K562 (cell line): ENCODE data around the gene KCNJ5. TPM values are rescaled to one million over a fixed set of nuclear protein-coding genes. Genes with fewer than 3 reads are reported as not detected.

Experiments used
- ATAC-seq: fragments of 200-7000 bp; cut with Tn5 transposase; 3 replicates; pipeline ENCODE4 v1.9.1; 2020; ENCODE audit warnings: moderate library complexity
- BruUV-seq: library from RNA; stranded (reverse); fragments of 400-500 nt; replicated peaks from 2 replicates; lab custom pipeline; 2021; lab: Mats Ljungman, UMichigan
- CTCF ChIA-PET: fragments of 300-600 bp; formaldehyde crosslinking; extraction: SDS; loops from one replicate; lab custom pipeline; 2021; ENCODE audit warnings: low intra/inter-chr PET ratio; lab: Yijun Ruan, JAX
- POLR2A ChIA-PET: fragments of 300-600, 350-650 bp; sonication (Branson Sonifier 250); formaldehyde crosslinking; extraction: SDS; loops from one replicate; lab custom pipeline; 2021; ENCODE audit warnings: antibody characterized with exemption, inconsistent platforms; lab: Yijun Ruan, JAX
- DNase-seq, 4 experiments: peaks; one replicate each; pipeline versions ENCODE4 v3.0.0 to v3.0.0-alpha.2; 2011 to 2018; ENCODE audit warnings: low spot score in 3 of 4, mixed read lengths in 3 of 4; ENCODE audit errors: extremely low read depth in 1 of 4
- FAIRE-seq: peaks from 2 replicates; lab custom pipeline; 2011; peaks lifted over from hg19 to GRCh38; lab: Jason Lieb, UNC
- H2AFZ ChIP-seq: 2 replicates; pipeline ENCODE4 v1.6.0; 2011; ENCODE audit warnings: low read depth, low read length, control low read depth, inconsistent platforms
- H3K27ac ChIP-seq: fragments of 200-600 bp; 3 replicates; pipeline ENCODE4 v1.8.0; 2011; ENCODE audit warnings: low read depth, mild to moderate bottlenecking, control low read depth, inconsistent platforms, low read length, moderate library complexity, mixed read lengths; ENCODE audit errors: extremely low read depth
- H3K27me3 ChIP-seq, 2 experiments: fragments of 300-600 bp in 1 of 2; 2 replicates in 1 of 2; 3 replicates in 1 of 2; pipeline versions ENCODE4 v1.6.0 to v1.8.0; 2011; ENCODE audit warnings: inconsistent platforms in 2 of 2, low read length in 2 of 2, mild to moderate bottlenecking in 1 of 2, mixed read lengths in 1 of 2, moderate library complexity in 1 of 2; ENCODE audit not compliant: control insufficient read depth in 2 of 2, insufficient read depth in 2 of 2
- H3K36me3 ChIP-seq: fragments of 300-600 bp; 3 replicates; pipeline ENCODE4 v1.8.0; 2011; ENCODE audit warnings: mild to moderate bottlenecking, low read length, inconsistent platforms; ENCODE audit not compliant: control insufficient read depth, insufficient read depth
- H3K4me1 ChIP-seq, 2 experiments: fragments of 200-600 bp in 1 of 2; replicated peaks in 1 of 2; 2 replicates in 1 of 2; 3 replicates in 1 of 2; pipeline versions ENCODE4 v1.5.1 to v1.8.0; 2011; ENCODE audit warnings: inconsistent platforms in 2 of 2, low read length in 2 of 2, mild to moderate bottlenecking in 1 of 2, mixed read lengths in 1 of 2, moderate library complexity in 1 of 2; ENCODE audit not compliant: control insufficient read depth in 2 of 2, insufficient read depth in 2 of 2
- H3K4me2 ChIP-seq: 2 replicates; pipeline ENCODE4 v1.6.1; 2011; ENCODE audit warnings: low read length, control low read depth, inconsistent platforms, mixed read lengths; ENCODE audit not compliant: insufficient read depth
- H3K4me3 ChIP-seq: fragments of 200-600 bp; sonication (generic), shearing (Covaris generic); 2 replicates; pipeline ENCODE4 v1.5.1; 2016; ENCODE audit warnings: control low read depth, inconsistent platforms
- H3K79me2 ChIP-seq: fragments of 200-600 bp; 3 replicates; pipeline ENCODE4 v1.8.0; 2011; ENCODE audit warnings: low read length, inconsistent platforms; ENCODE audit not compliant: control insufficient read depth, insufficient read depth
- H3K9ac ChIP-seq, 2 experiments: 2 replicates each; pipeline versions ENCODE4 v1.6.0 to v1.6.1; 2011; ENCODE audit warnings: low read depth in 2 of 2, low read length in 2 of 2, control low read depth in 1 of 2, inconsistent platforms in 1 of 2, mild to moderate bottlenecking in 1 of 2, mixed read lengths in 1 of 2; ENCODE audit not compliant: insufficient read depth in 1 of 2
- H3K9me1 ChIP-seq: one replicate; pipeline ENCODE4 v1.6.0; 2011; ENCODE audit warnings: inconsistent platforms, mild to moderate bottlenecking, low read length, moderate library complexity; ENCODE audit not compliant: control insufficient read depth, insufficient read depth
- H3K9me3 ChIP-seq: replicated peaks from 2 replicates; pipeline ENCODE4 v1.5.1; 2011; ENCODE audit warnings: low read depth, low read length, inconsistent platforms; ENCODE audit not compliant: control insufficient read depth, insufficient read depth
- H4K20me1 ChIP-seq: replicated peaks from 2 replicates; pipeline ENCODE4 v1.6.1; 2011; ENCODE audit warnings: low read length, inconsistent platforms, mixed read lengths; ENCODE audit not compliant: control insufficient read depth, insufficient read depth
- BMI1 ChIP-seq: fragments of 150-350 bp; IDR thresholded peaks from 2 replicates; pipeline ENCODE4 v1.6.1; 2014; ENCODE audit warnings: low read length
- E2F3 ChIP-seq: fragments of 250-450 bp; sonication (Bioruptor Pico); IDR thresholded peaks from 2 replicates; pipeline ENCODE4 v1.4.0; 2020; ENCODE audit warnings: mild to moderate bottlenecking
- EP300 ChIP-seq: IDR thresholded peaks from 2 replicates; pipeline ENCODE4 v1.6.1; 2012; ENCODE audit warnings: low read length, improper control_type of control experiment
- KAT8 ChIP-seq: fragments of 450-650 bp; IDR thresholded peaks from 2 replicates; pipeline ENCODE4 v1.6.1; 2016; ENCODE audit warnings: low read depth, mild to moderate bottlenecking
- MTA2 ChIP-seq: fragments of 450-650 bp; IDR thresholded peaks from 2 replicates; pipeline ENCODE4 v1.6.1; 2016; ENCODE audit warnings: low read depth
- NONO ChIP-seq, 2 experiments: fragments of 200-400 bp in 1 of 2; fragments of 450-650 bp in 1 of 2; formaldehyde crosslinking in 1 of 2; IDR thresholded peaks; 2 replicates each; pipeline ENCODE4 v1.6.1; 2017; ENCODE audit warnings: low read depth in 2 of 2, mild to moderate bottlenecking in 2 of 2, moderate library complexity in 2 of 2, low read length in 1 of 2
- NR1H2 ChIP-seq: sonication (generic); formaldehyde crosslinking; IDR thresholded peaks from 2 replicates; pipeline ENCODE4 v1.4.0; 2020; ENCODE audit warnings: mild to moderate bottlenecking, missing genetic modification reagents
- PML ChIP-seq: IDR thresholded peaks from 2 replicates; pipeline ENCODE4 v1.6.1; 2012; ENCODE audit warnings: low read length, inconsistent platforms
- SIRT6 ChIP-seq: IDR thresholded peaks from one replicate; pipeline ENCODE4 v1.6.1; 2012; ENCODE audit warnings: low read depth, mild to moderate bottlenecking, control low read depth, inconsistent platforms, low read length, moderate library complexity
- ZNF224 ChIP-seq: sonication (generic); formaldehyde crosslinking; IDR thresholded peaks from 2 replicates; pipeline ENCODE4 v1.8.0; 2022; ENCODE audit warnings: mild to moderate bottlenecking, missing genetic modification reagents
- ZNF507 ChIP-seq: conservative IDR thresholded peaks from 2 replicates; pipeline ENCODE4 v1.6.1; 2017; ENCODE audit warnings: missing genetic modification characterization, missing compliant biosample characterization
- WGBS: fragments of 100-300 bp; shearing (Covaris generic); methylation state at CpG from one replicate; pipeline ENCODE4 v1.1.6; 2016; ENCODE audit warnings: low coverage, mixed read lengths; ENCODE audit not compliant: insufficient coverage; ENCODE audit errors: missing lambda C conversion rate; 5-methylcytosine and 5-hydroxymethylcytosine counted together
- in situ Hi-C: fragments of 300-500 bp; cut with MboI; formaldehyde crosslinking; loops from 4 replicates; pipeline ENCODE4 v1.15.0; 2018; ENCODE audit warnings: inconsistent platforms, mixed read lengths
- intact Hi-C: fragments of 100-400 bp; cut with micrococcal nuclease; formaldehyde crosslinking; loops from 2 replicates; pipeline ENCODE4 v1.14.2; 2022
- polyA plus RNA-seq, 8 experiments: library from polyadenylated mRNA; depleted of rRNA in 4 of 8; stranded (reverse) in 5 of 8; unstranded in 3 of 8; fragments of >200 nt; fragmentation: Nextera tagmentation in 2 of 8; fragmentation: Illumina TruSeq in 1 of 8; extraction: Ambion mirVana in 2 of 8; extraction: Trizol in 1 of 8; gene quantifications; 2 replicates each; pipeline versions ENCODE4 v1.2.1 to v1.2.3, GENCODE V29; 2011 to 2014; ENCODE audit warnings: inconsistent platforms in 1 of 8, missing spikeins in 1 of 8
- total RNA-seq, 7 experiments: library from RNA; depleted of rRNA in 6 of 7; stranded (reverse); fragments of >200 nt in 6 of 7; fragmentation: Illumina TruSeq in 2 of 7; extraction: Trizol in 2 of 7; gene quantifications; 2 replicates each; pipeline versions ENCODE4 v1.2.1 to v1.2.3, GENCODE V29; 2011 to 2021; ENCODE audit warnings: low replicate concordance in 1 of 7
- TF ChIP-seq, protein P1 (sequence below): sonication (generic); formaldehyde crosslinking; IDR thresholded peaks from 2 replicates; pipeline ENCODE4 v1.9.0; 2022; ENCODE audit warnings: mild to moderate bottlenecking, missing genetic modification reagents
- TF ChIP-seq, protein P2 (sequence below), 2 experiments: fragments of 450-650 bp; IDR thresholded peaks; 2 replicates each; pipeline ENCODE4 v1.6.1; 2018; ENCODE audit warnings: mild to moderate bottlenecking in 2 of 2, low read depth in 1 of 2; ENCODE audit not compliant: partially characterized antibody in 2 of 2

The KCNJ5 gene
- total and polyA plus RNA-seq, 9 of the 15 experiments (the other 6 are each of a cell fraction or from before 2014, with no cell fraction given), result 0.04 TPM; not detected in 8

DNA sequence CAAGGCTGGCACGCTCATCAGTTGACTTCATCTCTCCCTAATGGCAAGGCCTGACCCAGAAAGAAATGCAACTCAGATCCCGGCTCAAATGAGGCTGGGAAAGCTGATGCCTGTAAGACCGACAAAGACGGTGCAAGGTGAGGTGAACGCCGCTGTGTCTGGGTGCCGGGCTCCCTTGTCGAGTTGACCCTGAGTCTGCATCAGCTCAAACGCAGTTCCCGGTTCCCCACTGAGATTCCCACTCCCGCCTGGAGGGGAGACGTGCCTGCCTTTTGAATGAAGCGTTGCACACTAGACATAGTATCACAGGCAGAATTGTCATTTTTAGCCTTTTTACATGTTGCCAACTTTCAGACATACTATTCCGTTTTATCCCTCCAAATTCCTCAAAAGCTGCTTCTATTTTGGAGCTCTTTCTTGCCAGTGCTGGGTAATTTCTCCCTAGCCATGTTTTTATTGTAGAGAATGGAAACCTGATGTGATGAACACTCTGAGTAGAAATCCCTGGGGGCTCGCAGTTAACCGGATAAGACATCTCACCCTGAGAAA is 52.3 kb downstream of the KCNJ5 start:
- under 1% methylated on average over 16 of the region's 16 CpGs for WGBS
- Histone ChIP-seq H3K4me2 (no peak overlapping the region), H3K4me1 (no peaks in the 10 kb centered on the region), H3K36me3 (no peaks in the 10 kb centered on the region), H3K4me3 (no peak overlapping the region), H2AFZ (no peak overlapping the region), H3K79me2 (no peaks in the 10 kb centered on the region), H3K9me1 (no peaks in the 10 kb centered on the region), H3K9me3 (no peaks in the 10 kb centered on the region), H3K27ac (no peak overlapping the region), H3K9ac (no peak overlapping the region), H3K27me3 (peaks cover 4 to 37% of the 10 kb centered on the region in 2 experiments; a peak in 3 of 5 replicates), H4K20me1 (no peaks in the 10 kb centered on the region)
- no peak for TF ChIP-seq NR1H2
- no TSS peak for BruUV-seq
- DNase-seq (no peak), FAIRE-seq (no peak), ATAC-seq (no peak)
- intact Hi-C loops (no loop called here), in situ Hi-C loops (no loop called here)
- ChIA-PET POLR2A (interaction anchor here (0.8 kb wide), 1 partner anchor 25 kb away, joined by 3 read pairs; no protein-coding TSS in a partner anchor), CTCF (no interaction called here)

DNA sequence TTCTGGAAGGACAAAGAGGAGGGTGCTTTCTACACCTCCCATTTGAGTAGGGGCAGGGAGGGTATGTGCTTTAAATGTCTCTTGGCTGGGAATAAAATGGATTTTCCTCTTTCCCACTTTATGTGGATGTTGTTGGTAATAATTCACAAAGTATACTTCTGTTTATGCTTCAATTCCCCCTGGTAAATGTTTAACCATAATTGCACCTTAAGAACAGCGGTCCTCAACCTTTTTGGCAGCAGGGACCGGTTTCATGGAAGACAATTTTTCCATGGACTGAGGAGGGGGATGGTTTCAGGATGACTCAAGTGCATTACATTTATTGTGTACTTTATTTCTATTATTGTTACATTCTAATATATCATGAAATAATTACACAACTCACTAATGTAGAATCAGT is 55.5 kb downstream of the KCNJ5 start:
- H3K4me1 ChIP-seq, result no peaks in the 10 kb centered on the region
- FAIRE-seq, result no peak

More for the DNA sequence above, 55.5 kb downstream of the KCNJ5 start:
- H3K36me3 ChIP-seq, result no peaks in the 10 kb centered on the region
- H4K20me1 ChIP-seq, result no peaks in the 10 kb centered on the region
- in situ Hi-C loops, result no loop called here
- no peak overlapping the region for H3K27ac ChIP-seq
- ATAC-seq (no peak), DNase-seq (no peak)
- H3K9me3 ChIP-seq, result no peaks in the 10 kb centered on the region
- BruUV-seq, result no TSS peak
- H3K27me3 ChIP-seq, result peaks cover 4 to 19% of the 10 kb centered on the region in 2 experiments; a peak in 3 of 5 replicates
- POLR2A ChIA-PET, result interaction anchor here (0.6 kb wide), 1 partner anchor 33 kb away, joined by 3 read pairs; no protein-coding TSS in a partner anchor
- H3K4me3 ChIP-seq, result no peak overlapping the region
- no peak overlapping the region for H3K4me2 ChIP-seq
- TF ChIP-seq ZNF224 (no peak), EP300 (no peak), ZNF507 (tag) (no peak), PML (no peak), BMI1 (no peak), SIRT6 (no peak), E2F3 (CRISPR knock-in tag) (no peak), KAT8 (no peak), NONO (IDR thresholded peaks at IDR 0.05; ENCODE audit: low read depth in 2 of 2, low read length in 1 of 2) (no peak), MTA2 (no peak)
- TF ChIP-seq, protein P1, sequence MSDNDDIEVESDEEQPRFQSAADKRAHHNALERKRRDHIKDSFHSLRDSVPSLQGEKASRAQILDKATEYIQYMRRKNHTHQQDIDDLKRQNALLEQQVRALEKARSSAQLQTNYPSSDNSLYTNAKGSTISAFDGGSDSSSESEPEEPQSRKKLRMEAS (CRISPR knock-in tag), result no peak
- TF ChIP-seq, protein P2, sequence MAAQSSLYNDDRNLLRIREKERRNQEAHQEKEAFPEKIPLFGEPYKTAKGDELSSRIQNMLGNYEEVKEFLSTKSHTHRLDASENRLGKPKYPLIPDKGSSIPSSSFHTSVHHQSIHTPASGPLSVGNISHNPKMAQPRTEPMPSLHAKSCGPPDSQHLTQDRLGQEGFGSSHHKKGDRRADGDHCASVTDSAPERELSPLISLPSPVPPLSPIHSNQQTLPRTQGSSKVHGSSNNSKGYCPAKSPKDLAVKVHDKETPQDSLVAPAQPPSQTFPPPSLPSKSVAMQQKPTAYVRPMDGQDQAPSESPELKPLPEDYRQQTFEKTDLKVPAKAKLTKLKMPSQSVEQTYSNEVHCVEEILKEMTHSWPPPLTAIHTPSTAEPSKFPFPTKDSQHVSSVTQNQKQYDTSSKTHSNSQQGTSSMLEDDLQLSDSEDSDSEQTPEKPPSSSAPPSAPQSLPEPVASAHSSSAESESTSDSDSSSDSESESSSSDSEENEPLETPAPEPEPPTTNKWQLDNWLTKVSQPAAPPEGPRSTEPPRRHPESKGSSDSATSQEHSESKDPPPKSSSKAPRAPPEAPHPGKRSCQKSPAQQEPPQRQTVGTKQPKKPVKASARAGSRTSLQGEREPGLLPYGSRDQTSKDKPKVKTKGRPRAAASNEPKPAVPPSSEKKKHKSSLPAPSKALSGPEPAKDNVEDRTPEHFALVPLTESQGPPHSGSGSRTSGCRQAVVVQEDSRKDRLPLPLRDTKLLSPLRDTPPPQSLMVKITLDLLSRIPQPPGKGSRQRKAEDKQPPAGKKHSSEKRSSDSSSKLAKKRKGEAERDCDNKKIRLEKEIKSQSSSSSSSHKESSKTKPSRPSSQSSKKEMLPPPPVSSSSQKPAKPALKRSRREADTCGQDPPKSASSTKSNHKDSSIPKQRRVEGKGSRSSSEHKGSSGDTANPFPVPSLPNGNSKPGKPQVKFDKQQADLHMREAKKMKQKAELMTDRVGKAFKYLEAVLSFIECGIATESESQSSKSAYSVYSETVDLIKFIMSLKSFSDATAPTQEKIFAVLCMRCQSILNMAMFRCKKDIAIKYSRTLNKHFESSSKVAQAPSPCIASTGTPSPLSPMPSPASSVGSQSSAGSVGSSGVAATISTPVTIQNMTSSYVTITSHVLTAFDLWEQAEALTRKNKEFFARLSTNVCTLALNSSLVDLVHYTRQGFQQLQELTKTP (IDR thresholded peaks at IDR 0.05; ENCODE audit: low read depth in 1 of 2, partially characterized antibody in 2 of 2), result no peak
- TF ChIP-seq, all 486 proteins: peak for 0
- H2AFZ ChIP-seq, result no peak overlapping the region
- CTCF ChIA-PET, result no interaction called here
- no peaks in the 10 kb centered on the region for H3K9me1 ChIP-seq
- no peaks in the 10 kb centered on the region for H3K79me2 ChIP-seq
- no peak overlapping the region for H3K9ac ChIP-seq
- intact Hi-C loops, result no loop called here
- WGBS, result 0% methylated on average over 2 of the region's 2 CpGs
